ENCODE results near the gene OR6X1.

OR6X1 gene

DNA sequence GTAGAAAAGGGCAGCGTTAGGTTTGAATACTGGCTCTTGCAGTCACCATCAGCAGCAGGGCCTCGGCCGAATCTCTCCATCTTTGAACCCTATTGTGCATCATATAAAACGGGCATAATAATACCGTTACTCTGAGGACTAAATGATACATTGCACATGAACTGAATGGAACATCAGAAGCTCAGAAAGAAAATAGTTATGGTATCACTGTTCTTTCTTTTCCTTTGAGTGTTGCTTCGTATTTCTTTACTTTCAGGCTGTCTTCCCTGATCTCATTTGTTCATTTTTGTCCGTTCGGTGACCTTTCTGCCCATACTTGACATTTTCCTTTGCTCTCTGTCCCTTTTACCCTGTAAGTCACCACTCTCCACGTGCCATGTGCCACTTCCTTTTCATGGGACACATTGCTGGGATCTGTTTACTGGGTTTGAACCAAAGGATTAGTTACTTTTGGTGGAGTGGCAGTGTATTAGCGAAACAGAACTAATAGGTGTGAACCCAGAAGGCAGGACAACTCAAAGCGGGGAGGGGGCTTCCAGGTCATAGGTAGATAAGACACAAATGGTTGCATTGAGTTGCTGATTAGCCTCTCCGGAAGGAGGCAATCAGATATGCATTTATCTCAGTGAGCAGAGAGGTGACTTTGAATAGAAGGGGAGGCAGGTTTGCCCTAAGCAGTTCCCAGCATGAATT, 12.1 kb downstream of the OR6X1 start:
- Histone ChIP-seq H2BK15ac (ENCODE audit: low read depth, poor library complexity, severe bottlenecking) (no peak overlapping the region), H3K4me2 (ENCODE audit: low read length, poor library complexity, severe bottlenecking) (peak overlapping the region; percentile 31), H2AK5ac (ENCODE audit: low read length, severe bottlenecking) (no peak overlapping the region), H4K8ac (ENCODE audit: low read length) (peak overlapping the region; percentile 52), H3K14ac (ENCODE audit: low read length in 2 of 2) (no peak overlapping the region), H2BK12ac (ENCODE audit: low read length in 2 of 2) (no peak overlapping the region), H3K23ac (ENCODE audit: low read length in 2 of 2) (no peak overlapping the region), H3K9me3 (ENCODE audit: control insufficient read depth, low read length) (no peaks in the 10 kb centered on the region), H4K91ac (ENCODE audit: low read length) (no peak overlapping the region), H3K4me1 (ENCODE audit: control insufficient read depth, insufficient read depth, low read depth, low read length) (peaks cover 6% of the 10 kb centered on the region), H2AFZ (ENCODE audit: low read depth, low read length) (peak overlapping the region; percentile 60), H3K18ac (ENCODE audit: low read depth in 1 of 2, low read length in 2 of 2) (no peak overlapping the region), H3K36me3 (ENCODE audit: control insufficient read depth in 1 of 2, insufficient read depth in 2 of 2, low read depth in 1 of 2, low read length in 2 of 2) (peaks cover 0 to 18% of the 10 kb centered on the region in 2 experiments), H2BK120ac (ENCODE audit: low read depth, low read length) (no peak overlapping the region), H3K27me3 (ENCODE audit: control insufficient read depth in 1 of 2, insufficient read depth in 1 of 2, low read length in 2 of 2) (no peaks in the 10 kb centered on the region), H3K27ac (ENCODE audit: low read length, poor library complexity, severe bottlenecking) (no peak overlapping the region), H3K4ac (ENCODE audit: low read depth in 1 of 2, low read length in 2 of 2) (no peak overlapping the region), H3K4me3 (ENCODE audit: insufficient read depth in 1 of 2, low read depth in 1 of 2, low read length in 2 of 2) (peak overlapping the region in 1 of 2 experiments; percentile 97), H3K9ac (ENCODE audit: low read length) (peak overlapping the region; percentile 98), H3K79me1 (replicated peaks; ENCODE audit: low read length, poor library complexity, severe bottlenecking) (peaks cover 22% of the 10 kb centered on the region), H2BK5ac (ENCODE audit: low read depth, low read length, poor library complexity, severe bottlenecking) (no peak overlapping the region)
- no peak for DNase-seq
- WGBS: 38% methylated on average over 12 of the region's 12 CpGs

DNA sequence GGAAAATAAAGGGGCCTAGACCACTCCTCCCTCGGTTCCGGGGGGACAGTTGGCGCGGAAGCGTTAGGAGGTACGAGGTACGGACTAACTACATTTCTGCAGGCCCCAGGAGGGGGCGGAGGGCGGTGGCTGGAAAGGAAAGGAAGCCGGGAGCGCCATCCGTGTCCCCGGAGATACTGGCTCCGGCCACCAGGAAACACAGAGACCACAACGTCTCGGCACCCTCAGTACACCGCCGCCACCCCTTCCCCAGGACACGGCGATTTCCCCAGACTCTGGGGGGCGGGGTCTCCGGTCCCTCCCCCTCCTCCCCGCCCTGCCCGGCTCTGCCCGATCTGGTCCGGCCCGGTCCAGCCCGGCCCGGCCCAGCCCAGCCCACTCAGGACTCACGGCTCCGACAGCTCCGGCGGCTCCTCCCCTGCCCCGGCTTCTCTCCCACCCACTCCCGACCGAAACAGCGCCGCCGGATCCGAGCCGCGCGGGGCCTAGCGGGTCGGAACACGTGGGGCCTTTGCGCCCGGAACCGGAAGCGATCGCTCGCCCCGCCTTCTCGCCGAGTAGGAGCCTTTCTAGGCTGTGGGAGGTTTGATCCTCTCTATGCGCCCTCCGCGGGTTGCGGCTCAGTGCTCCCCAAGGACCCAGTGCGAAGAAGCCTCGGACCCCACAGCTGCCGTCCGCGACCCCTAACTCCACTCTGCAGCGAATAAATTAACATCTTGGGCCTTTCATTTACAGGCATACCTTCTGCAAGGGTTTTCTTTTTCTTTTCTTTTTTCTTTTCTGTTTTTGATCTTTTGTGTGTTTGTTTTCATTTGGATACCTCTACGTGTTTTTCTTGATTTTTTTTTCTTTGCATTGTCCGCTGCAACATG, 12.9 kb downstream of the OR6X1 start, which contains the start of gene ZNF202:
Gene ZNF202, minus strand, starts transcription at position 502 of the 872 bp plus-strand sequence. CDS start 10,772 bp downstream, outside the sequence.
- DNase-seq: peak; percentile 91
- H3K9me3 ChIP-seq (ENCODE audit: control insufficient read depth, low read length): no peaks in the 10 kb centered on the region
- peaks cover 0 to 26% of the 10 kb centered on the region in 2 experiments for H3K36me3 ChIP-seq (ENCODE audit: control insufficient read depth in 1 of 2, insufficient read depth in 2 of 2, low read depth in 1 of 2, low read length in 2 of 2)
- peak within 1 kb of the TSS; percentile 89 to 97 for H3K4me3 ChIP-seq (ENCODE audit: insufficient read depth in 1 of 2, low read depth in 1 of 2, low read length in 2 of 2)
- peaks cover 27% of the 10 kb centered on the region for H3K79me1 ChIP-seq (replicated peaks; ENCODE audit: low read length, poor library complexity, severe bottlenecking)
- peak within 1 kb of the TSS; percentile 84 for H2BK5ac ChIP-seq (ENCODE audit: low read depth, low read length, poor library complexity, severe bottlenecking)
- no peak within 1 kb of the TSS for H2AK5ac ChIP-seq (ENCODE audit: low read length, severe bottlenecking)
- H3K4me2 ChIP-seq (ENCODE audit: low read length, poor library complexity, severe bottlenecking): peak within 1 kb of the TSS; percentile 75
- peak within 1 kb of the TSS; percentile 55 for H2BK120ac ChIP-seq (ENCODE audit: low read depth, low read length)
- no peak within 1 kb of the TSS for H2BK12ac ChIP-seq (ENCODE audit: low read length in 2 of 2)
- H3K27me3 ChIP-seq (ENCODE audit: control insufficient read depth in 1 of 2, insufficient read depth in 1 of 2, low read length in 2 of 2): no peaks in the 10 kb centered on the region
- H3K9ac ChIP-seq (ENCODE audit: low read length): peak within 1 kb of the TSS; percentile 98
- H4K91ac ChIP-seq (ENCODE audit: low read length): no peak within 1 kb of the TSS
- H3K23ac ChIP-seq (ENCODE audit: low read length in 2 of 2): no peak within 1 kb of the TSS
- H4K8ac ChIP-seq (ENCODE audit: low read length): peak within 1 kb of the TSS; percentile 85
- peaks cover 6% of the 10 kb centered on the region for H3K4me1 ChIP-seq (ENCODE audit: control insufficient read depth, insufficient read depth, low read depth, low read length)
- peak within 1 kb of the TSS; percentile 24 for H3K27ac ChIP-seq (ENCODE audit: low read length, poor library complexity, severe bottlenecking)
- H3K18ac ChIP-seq (ENCODE audit: low read depth in 1 of 2, low read length in 2 of 2): peak within 1 kb of the TSS; percentile 67 to 77
- peak within 1 kb of the TSS; percentile 81 for H2AFZ ChIP-seq (ENCODE audit: low read depth, low read length)
- under 1% methylated on average over 48 of the region's 67 CpGs for WGBS
- H3K4ac ChIP-seq (ENCODE audit: low read depth in 1 of 2, low read length in 2 of 2): peak within 1 kb of the TSS in 1 of 2 experiments; percentile 82
- H2BK15ac ChIP-seq (ENCODE audit: low read depth, poor library complexity, severe bottlenecking): peak within 1 kb of the TSS; percentile 12
- H3K14ac ChIP-seq (ENCODE audit: low read length in 2 of 2): peak within 1 kb of the TSS in 1 of 2 experiments; percentile 76

DNA sequence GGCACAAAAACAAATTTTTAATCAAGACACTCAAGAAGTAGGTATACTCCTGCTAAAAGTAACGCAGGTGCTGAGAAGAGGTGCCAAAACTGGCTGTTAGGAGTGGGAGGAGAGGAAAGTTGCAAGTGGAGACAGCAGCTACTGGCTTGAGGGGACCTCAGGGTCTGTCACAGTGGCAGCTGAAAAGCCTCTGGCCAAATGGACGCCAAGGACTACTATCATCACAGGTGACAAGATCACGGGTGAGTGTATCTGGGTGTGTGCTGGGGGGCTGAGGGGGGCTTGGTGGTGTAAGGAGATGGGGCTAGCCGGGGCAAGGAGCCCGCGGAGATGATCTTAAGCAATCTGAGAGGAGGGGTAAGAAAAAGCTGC, 13.5 kb downstream of the OR6X1 start:
- H3K79me1 ChIP-seq (replicated peaks; ENCODE audit: low read length, poor library complexity, severe bottlenecking): peaks cover 28% of the 10 kb centered on the region
- peak overlapping the region; percentile 98 for H3K9ac ChIP-seq (ENCODE audit: low read length)
- peak overlapping the region; percentile 81 for H2AFZ ChIP-seq (ENCODE audit: low read depth, low read length)
- H3K36me3 ChIP-seq (ENCODE audit: control insufficient read depth in 1 of 2, insufficient read depth in 2 of 2, low read depth in 1 of 2, low read length in 2 of 2): peaks cover 0 to 32% of the 10 kb centered on the region in 2 experiments
- no peaks in the 10 kb centered on the region for H3K27me3 ChIP-seq (ENCODE audit: control insufficient read depth in 1 of 2, insufficient read depth in 1 of 2, low read length in 2 of 2)
- H3K27ac ChIP-seq (ENCODE audit: low read length, poor library complexity, severe bottlenecking): no peak overlapping the region
- H3K23ac ChIP-seq (ENCODE audit: low read length in 2 of 2): no peak overlapping the region
- peak overlapping the region; percentile 64 to 77 for H3K18ac ChIP-seq (ENCODE audit: low read depth in 1 of 2, low read length in 2 of 2)
- H3K14ac ChIP-seq (ENCODE audit: low read length in 2 of 2): no peak overlapping the region
- H2BK15ac ChIP-seq (ENCODE audit: low read depth, poor library complexity, severe bottlenecking): no peak overlapping the region
- H3K9me3 ChIP-seq (ENCODE audit: control insufficient read depth, low read length): no peaks in the 10 kb centered on the region
- H3K4me3 ChIP-seq (ENCODE audit: insufficient read depth in 1 of 2, low read depth in 1 of 2, low read length in 2 of 2): peak overlapping the region; percentile 89 to 97
- no peak overlapping the region for H2BK5ac ChIP-seq (ENCODE audit: low read depth, low read length, poor library complexity, severe bottlenecking)
- peak overlapping the region in 1 of 2 experiments; percentile 82 for H3K4ac ChIP-seq (ENCODE audit: low read depth in 1 of 2, low read length in 2 of 2)
- H4K8ac ChIP-seq (ENCODE audit: low read length): no peak overlapping the region
- DNase-seq: peak; percentile 11
- H2AK5ac ChIP-seq (ENCODE audit: low read length, severe bottlenecking): no peak overlapping the region
- H2BK120ac ChIP-seq (ENCODE audit: low read depth, low read length): peak overlapping the region; percentile 55
- H4K91ac ChIP-seq (ENCODE audit: low read length): no peak overlapping the region
- no peak overlapping the region for H2BK12ac ChIP-seq (ENCODE audit: low read length in 2 of 2)
- WGBS: 0% methylated on average over 6 of the region's 6 CpGs
- peak overlapping the region; percentile 75 for H3K4me2 ChIP-seq (ENCODE audit: low read length, poor library complexity, severe bottlenecking)
- peaks cover 6% of the 10 kb centered on the region for H3K4me1 ChIP-seq (ENCODE audit: control insufficient read depth, insufficient read depth, low read depth, low read length)

DNA sequence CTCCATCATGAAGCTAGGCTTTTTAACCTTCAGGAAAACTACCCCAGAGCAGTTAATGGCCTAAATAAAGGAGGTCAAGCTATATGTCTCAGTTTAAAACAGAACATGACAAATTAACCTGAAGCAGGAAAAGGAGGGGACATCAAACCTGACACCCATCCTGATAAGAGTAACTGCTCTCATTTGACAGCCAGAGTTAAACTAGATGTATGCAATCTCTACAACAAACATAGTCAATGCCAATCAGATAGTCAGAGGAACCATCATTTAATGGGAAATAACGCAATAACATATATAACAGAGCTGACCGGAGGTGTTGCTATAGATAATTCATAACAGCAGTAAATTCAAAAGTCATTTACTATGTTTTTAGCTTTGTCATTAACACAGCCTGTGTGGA, 15.9 kb downstream of the OR6X1 start:
- no peak overlapping the region for H4K91ac ChIP-seq (ENCODE audit: low read length)
- WGBS: no CpG with 5 or more reads among the region's 2 CpGs
- H2AK5ac ChIP-seq (ENCODE audit: low read length, severe bottlenecking): no peak overlapping the region

More for the DNA sequence above, 15.9 kb downstream of the OR6X1 start:
- no peak overlapping the region for H3K4ac ChIP-seq (ENCODE audit: low read depth in 1 of 2, low read length in 2 of 2)
- H3K18ac ChIP-seq (ENCODE audit: low read depth in 1 of 2, low read length in 2 of 2): no peak overlapping the region
- no peak overlapping the region for H2BK120ac ChIP-seq (ENCODE audit: low read depth, low read length)
- no peak overlapping the region for H3K14ac ChIP-seq (ENCODE audit: low read length in 2 of 2)
- H2BK5ac ChIP-seq (ENCODE audit: low read depth, low read length, poor library complexity, severe bottlenecking): no peak overlapping the region
- H3K36me3 ChIP-seq (ENCODE audit: control insufficient read depth in 1 of 2, insufficient read depth in 2 of 2, low read depth in 1 of 2, low read length in 2 of 2): peaks cover 0 to 55% of the 10 kb centered on the region in 2 experiments
- no peaks in the 10 kb centered on the region for H3K9me3 ChIP-seq (ENCODE audit: control insufficient read depth, low read length)
- H3K4me2 ChIP-seq (ENCODE audit: low read length, poor library complexity, severe bottlenecking): no peak overlapping the region
- no peak overlapping the region for H3K4me3 ChIP-seq (ENCODE audit: insufficient read depth in 1 of 2, low read depth in 1 of 2, low read length in 2 of 2)
- H3K27ac ChIP-seq (ENCODE audit: low read length, poor library complexity, severe bottlenecking): no peak overlapping the region
- no peak overlapping the region for H2BK15ac ChIP-seq (ENCODE audit: low read depth, poor library complexity, severe bottlenecking)
- H2AFZ ChIP-seq (ENCODE audit: low read depth, low read length): no peak overlapping the region
- peaks cover 6% of the 10 kb centered on the region for H3K4me1 ChIP-seq (ENCODE audit: control insufficient read depth, insufficient read depth, low read depth, low read length)
- no peak overlapping the region for H2BK12ac ChIP-seq (ENCODE audit: low read length in 2 of 2)
- no peaks in the 10 kb centered on the region for H3K27me3 ChIP-seq (ENCODE audit: control insufficient read depth in 1 of 2, insufficient read depth in 1 of 2, low read length in 2 of 2)
- H3K9ac ChIP-seq (ENCODE audit: low read length): no peak overlapping the region
- H3K79me1 ChIP-seq (replicated peaks; ENCODE audit: low read length, poor library complexity, severe bottlenecking): peaks cover 44% of the 10 kb centered on the region
- H3K23ac ChIP-seq (ENCODE audit: low read length in 2 of 2): no peak overlapping the region
- no peak for DNase-seq
- H4K8ac ChIP-seq (ENCODE audit: low read length): no peak overlapping the region
